HG03066 (cell line): Measurements from ENCODE around the gene ERCC6L.
"Not testable (repeated sequence)": the region's sequence is repeated elsewhere in the genome, so short reads cannot be mapped to it uniquely, and the experiment has no call there.

Source experiments
- ATAC-seq: cut with Tn5 transposase; IDR thresholded peaks from one replicate; pipeline ENCODE4 v1.9.1; 2021; ENCODE audit warnings: low read depth; ENCODE audit not compliant: unreplicated experiment

The ERCC6L gene

DNA sequence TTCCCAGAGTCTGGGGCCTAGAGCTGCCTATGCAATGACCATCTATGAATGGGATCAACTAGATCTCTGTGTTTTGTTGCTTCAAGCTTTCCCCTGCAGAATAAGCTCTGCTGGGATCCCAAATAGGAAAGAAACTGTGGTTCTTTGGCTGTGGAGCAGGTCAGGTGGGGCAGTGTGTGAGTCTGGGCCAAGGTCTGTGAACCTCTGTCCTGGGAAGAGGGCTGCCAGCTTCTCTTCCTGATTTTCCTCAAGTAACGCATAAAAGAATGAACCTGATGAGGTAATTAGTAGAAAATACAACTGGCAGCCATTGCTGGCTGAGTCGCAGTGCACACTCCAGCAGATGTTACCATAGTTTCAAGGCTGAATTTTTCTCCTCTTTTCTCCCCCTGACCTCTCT is 61.8 kb downstream of the ERCC6L start:
- ATAC-seq: no peak

DNA sequence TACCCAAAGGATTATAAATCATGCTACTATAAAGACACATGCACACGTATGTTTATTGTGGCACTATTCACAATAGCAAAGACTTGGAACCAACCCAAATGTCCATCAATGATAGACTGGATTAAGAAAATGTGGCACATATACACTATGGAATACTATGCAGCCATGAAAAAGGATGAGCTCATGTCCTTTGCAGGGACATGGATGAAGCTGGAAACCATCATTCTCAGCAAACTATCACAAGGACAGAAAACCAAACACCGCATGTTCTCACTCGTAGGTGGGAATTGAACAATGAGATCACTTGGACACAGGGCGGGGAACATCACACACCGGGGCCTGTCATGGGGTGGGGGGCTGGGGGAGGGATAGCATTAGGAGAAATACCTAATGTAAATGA is 62.5 kb downstream of the ERCC6L start:
- ATAC-seq: not testable (repeated sequence)

DNA sequence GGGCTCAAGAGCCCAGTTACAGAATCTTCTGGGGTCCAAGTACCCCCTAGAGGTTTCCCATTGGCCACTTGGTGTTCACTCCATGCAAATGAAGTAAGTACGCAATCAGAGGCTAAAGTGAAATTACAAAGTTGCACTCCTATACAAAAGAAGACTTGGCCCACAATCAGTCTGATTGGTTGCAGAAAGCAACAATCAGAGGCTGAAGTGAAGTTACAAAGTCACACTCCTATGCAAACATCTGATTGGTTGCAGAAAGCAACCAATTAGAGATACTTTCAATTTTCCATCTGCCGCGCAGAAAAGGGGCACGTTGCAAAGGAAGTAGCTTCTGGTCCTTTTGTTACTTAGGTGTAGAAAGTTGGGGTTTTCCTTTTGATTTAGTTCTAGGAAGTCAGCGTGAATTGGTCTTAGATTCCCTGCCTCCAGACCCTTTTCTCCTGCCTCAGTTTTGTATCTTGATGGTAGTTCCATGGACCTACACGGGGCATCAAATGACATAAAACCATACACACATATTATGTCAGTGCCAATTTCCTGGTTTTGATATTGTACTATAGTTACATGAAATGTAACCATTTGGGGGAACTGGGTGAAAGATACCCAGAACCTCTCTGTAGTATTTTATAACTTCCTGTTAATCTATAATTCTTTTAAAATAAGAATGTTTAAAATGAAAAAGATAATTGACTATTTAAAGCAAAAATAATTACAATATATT is 69.7 kb downstream of the ERCC6L start:
- no peak for ATAC-seq

DNA sequence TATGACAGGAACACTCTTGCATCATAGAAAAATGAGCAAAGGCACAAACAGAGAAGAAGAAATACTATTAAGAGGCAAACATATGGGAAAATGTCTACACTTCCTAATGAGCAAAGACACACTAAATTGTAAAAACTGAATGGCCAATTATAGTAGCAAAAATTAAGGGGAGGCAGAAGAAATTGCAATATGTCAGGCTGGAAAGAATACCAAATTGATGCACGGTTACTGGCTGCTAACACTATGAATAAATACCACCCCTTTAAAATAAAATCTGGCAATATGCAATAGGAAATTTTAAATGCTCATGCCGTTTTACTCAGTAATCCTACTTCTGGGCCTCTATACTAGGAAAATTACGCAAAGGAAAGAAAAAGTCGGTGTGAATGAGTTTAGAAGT is 73.3 kb downstream of the ERCC6L start:
- no peak for ATAC-seq

DNA sequence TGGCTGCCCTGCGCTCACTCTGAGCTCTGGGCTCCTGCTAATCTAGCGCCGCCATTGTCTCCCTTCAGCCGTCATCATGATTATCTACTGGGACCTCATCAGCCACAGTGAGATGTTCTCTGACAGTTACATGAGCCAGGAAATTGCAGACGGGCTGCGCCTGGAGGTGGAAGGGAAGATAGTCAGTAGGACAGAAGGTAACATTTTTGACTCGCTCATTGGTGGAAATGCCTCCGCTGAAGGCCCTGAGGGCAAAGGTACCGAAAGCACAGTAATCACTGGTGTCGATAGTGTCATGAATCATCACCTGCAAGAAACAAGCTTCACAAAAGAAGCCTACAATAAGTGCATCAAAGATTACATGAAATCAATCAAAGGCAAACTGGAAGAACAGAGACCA is 79.1 kb downstream of the ERCC6L start:
- ATAC-seq: no peak

DNA sequence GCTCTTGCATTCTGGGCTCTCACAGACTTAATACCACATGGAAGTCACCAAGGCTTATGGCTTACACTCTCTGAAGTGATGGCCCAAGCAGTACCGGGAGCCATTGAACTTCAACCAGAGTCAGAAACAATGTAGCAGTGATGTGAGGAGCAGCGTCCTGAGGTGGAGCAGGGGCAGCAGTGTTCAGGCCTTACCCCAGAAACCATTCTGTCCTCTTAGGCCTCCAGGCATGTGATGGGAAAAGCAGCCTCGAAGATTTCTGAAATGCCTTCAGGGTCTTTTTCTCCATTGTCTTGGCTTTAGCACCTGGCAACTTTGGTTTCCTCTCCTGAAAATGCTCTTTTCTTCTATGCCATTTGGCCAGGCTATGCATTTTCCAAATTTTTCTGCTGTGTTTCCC is 80.1 kb downstream of the ERCC6L start:
- no peak for ATAC-seq
